Heart left ventricle (tissue), 16 donors: ENCODE results near the gene FCHSD2. TPM values are rescaled to one million over a fixed set of nuclear protein-coding genes. Genes with fewer than 3 reads are reported as not detected.

Experiments
- ATAC-seq, 4 donors: fragments of 200-7000 bp; cut with Tn5 transposase; one replicate each; pipeline ENCODE4 v1.9.1; 2020 to 2022; ENCODE audit warnings: moderate library complexity in 4 of 4, mild to moderate bottlenecking in 3 of 4, moderate number of reproducible peaks in 1 of 4
- DNase-seq, 5 donors: peaks; one replicate each; pipeline ENCODE4 v3.0.0-alpha.2; 2020
- H3K27ac ChIP-seq, 12 donors: fragments of 200-600 bp; sonication (generic) in 4 of 12; one replicate each; pipeline versions ENCODE4 v1.5.0 to v1.8.0; 2016 to 2022; ENCODE audit warnings: mild to moderate bottlenecking in 2 of 12
- H3K27me3 ChIP-seq, 9 donors: fragments of 200-600 bp; sonication (generic) in 2 of 9; one replicate each; pipeline versions ENCODE4 v1.5.1 to v1.8.0; 2016 to 2022; ENCODE audit warnings: mild to moderate bottlenecking in 3 of 9
- H3K36me3 ChIP-seq, 9 donors: fragments of 200-600 bp; sonication (generic) in 2 of 9; one replicate each; pipeline versions ENCODE4 v1.5.0 to v1.8.0; 2018 to 2022; ENCODE audit warnings: mild to moderate bottlenecking in 2 of 9
- H3K4me1 ChIP-seq, 12 donors: fragments of 200-600 bp; sonication (generic) in 4 of 12; one replicate each; pipeline versions ENCODE4 v1.5.0 to v1.8.0; 2016 to 2022; ENCODE audit warnings: mild to moderate bottlenecking in 3 of 12
- H3K4me3 ChIP-seq, 12 donors: fragments of 200-600 bp; sonication (generic) in 4 of 12; one replicate each; pipeline versions ENCODE4 v1.5.0 to v1.8.0; 2017 to 2022; ENCODE audit warnings: mild to moderate bottlenecking in 9 of 12, moderate library complexity in 4 of 12
- H3K9me3 ChIP-seq, 12 donors: fragments of 200-600 bp; sonication (generic) in 4 of 12; one replicate each; pipeline versions ENCODE4 v1.5.0 to v1.8.0; 2016 to 2022; ENCODE audit warnings: mild to moderate bottlenecking in 1 of 12
- POLR2A ChIP-seq, 2 donors: fragments of 450-650 bp; IDR thresholded peaks; one replicate each; pipeline ENCODE4 v1.6.1; 2017; ENCODE audit warnings: antibody characterized with exemption in 2 of 2, mild to moderate bottlenecking in 2 of 2, moderate library complexity in 2 of 2
- WGBS, 4 donors: extraction: QIAGEN DNeasy Blood & Tissue Kit in 2 of 4; methylation state at CpG; one replicate each; pipeline versions ENCODE4 v1.1.5 to v1.1.7; 2013 to 2018; 5-methylcytosine and 5-hydroxymethylcytosine counted together
- intact Hi-C, 10 donors: fragments of 100-400 bp; cut with DNase I; formaldehyde crosslinking; loops; one replicate each; pipeline versions ENCODE4 v1.11.1 to v1.14.2; 2022
- polyA plus RNA-seq, 2 donors: library from polyadenylated mRNA; stranded (reverse); fragments of 200-250 nt; gene quantifications; one replicate each; pipeline ENCODE4 v1.2.3, GENCODE V29; 2013
- total RNA-seq, 9 donors: library from RNA; depleted of rRNA in 2 of 9; stranded (reverse); fragments of >200 nt in 2 of 9; fragmentation: NEBNext Ultra II Directional in 3 of 9; extraction: Animal tissue kit (Norgen Biotek cat#: 25700) in 3 of 9; gene quantifications; one replicate each; pipeline versions ENCODE4 v1.1.0 to v1.2.4, GENCODE V29; 2016 to 2023
- TF ChIP-seq, protein P1 (sequence below), 12 donors: fragments of 200-600 bp; sonication (generic) in 4 of 12; IDR thresholded peaks; one replicate each; pipeline versions ENCODE4 v1.5.0 to v1.8.0; 2018 to 2022; ENCODE audit warnings: antibody characterized with exemption in 12 of 12, mild to moderate bottlenecking in 5 of 12
- donor health status: ischemic (EF 13 %, LVEDD 7.1; RV severe dilation, severe dysfunction).
- donor health status: healthy with polysubstance abuse.
- donor health status: DM: no; HTN: yes; CAD: no.
- donor health status: DM: no; HTN: no; CAD: no.
- donor health status: ischemic (EF 25% LVEDD 6.9; RV normal size, moderate dysfunction).
- donor health status: ischemic (EF 25% LVEDD 5.7; RV mildly dilated, moderate dysfunction).
- donor health status: healthy.
- donor health status: DM: yes; HTN: yes; CAD: no.
- donor health status: ischemic (EF 35%, LVEDD 5.7; RV mildly dilated, moderate dysfunction).
- donor health status: nonischemic (EF 11% LVEDD 7.7; RV severe dilation, severe dysfunction).
- donor health status: DM: yes; HTN: yes; CAD: no.
- donor health status: PGD.
- donor health status: ischemic (EF 29% LVEDD 5.4; RV normal size, mild dysfunction).
- donor health status: nonischemic (EF 23%, LVEDD 6.1; RV moderate dilation, normal function).

The FCHSD2 gene
- total and polyA plus RNA-seq, 11 donors = 9.9 to 61.1 (median 39.0) TPM

GRCh38 chr11:73114110-73114834, 27.8 kb downstream of the FCHSD2 start:
- intact Hi-C loops = no loop called here
- Histone ChIP-seq H3K9me3 (peaks cover 0 to 10% (median 0%) of the 10 kb centered on the region in 12 donors), H3K4me1 (peaks cover 0 to 30% (median 0%) of the 10 kb centered on the region in 12 donors), H3K36me3 (peaks cover 0 to 31% (median 5%) of the 10 kb centered on the region in 9 donors), H3K27ac (no peak overlapping the region), H3K4me3 (no peak overlapping the region), H3K27me3 (no peaks in the 10 kb centered on the region)
- DNase-seq = no peak
- no peak for ATAC-seq
- WGBS, 4 donors = 95 to 98% (median 97%) methylated on average over 4 of the region's 4 CpGs
- TF ChIP-seq POLR2A (IDR thresholded peaks at IDR 0.05) = no peak
- TF ChIP-seq, protein P1, sequence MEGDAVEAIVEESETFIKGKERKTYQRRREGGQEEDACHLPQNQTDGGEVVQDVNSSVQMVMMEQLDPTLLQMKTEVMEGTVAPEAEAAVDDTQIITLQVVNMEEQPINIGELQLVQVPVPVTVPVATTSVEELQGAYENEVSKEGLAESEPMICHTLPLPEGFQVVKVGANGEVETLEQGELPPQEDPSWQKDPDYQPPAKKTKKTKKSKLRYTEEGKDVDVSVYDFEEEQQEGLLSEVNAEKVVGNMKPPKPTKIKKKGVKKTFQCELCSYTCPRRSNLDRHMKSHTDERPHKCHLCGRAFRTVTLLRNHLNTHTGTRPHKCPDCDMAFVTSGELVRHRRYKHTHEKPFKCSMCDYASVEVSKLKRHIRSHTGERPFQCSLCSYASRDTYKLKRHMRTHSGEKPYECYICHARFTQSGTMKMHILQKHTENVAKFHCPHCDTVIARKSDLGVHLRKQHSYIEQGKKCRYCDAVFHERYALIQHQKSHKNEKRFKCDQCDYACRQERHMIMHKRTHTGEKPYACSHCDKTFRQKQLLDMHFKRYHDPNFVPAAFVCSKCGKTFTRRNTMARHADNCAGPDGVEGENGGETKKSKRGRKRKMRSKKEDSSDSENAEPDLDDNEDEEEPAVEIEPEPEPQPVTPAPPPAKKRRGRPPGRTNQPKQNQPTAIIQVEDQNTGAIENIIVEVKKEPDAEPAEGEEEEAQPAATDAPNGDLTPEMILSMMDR (IDR thresholded peaks at IDR 0.05) = no peak

DNA sequence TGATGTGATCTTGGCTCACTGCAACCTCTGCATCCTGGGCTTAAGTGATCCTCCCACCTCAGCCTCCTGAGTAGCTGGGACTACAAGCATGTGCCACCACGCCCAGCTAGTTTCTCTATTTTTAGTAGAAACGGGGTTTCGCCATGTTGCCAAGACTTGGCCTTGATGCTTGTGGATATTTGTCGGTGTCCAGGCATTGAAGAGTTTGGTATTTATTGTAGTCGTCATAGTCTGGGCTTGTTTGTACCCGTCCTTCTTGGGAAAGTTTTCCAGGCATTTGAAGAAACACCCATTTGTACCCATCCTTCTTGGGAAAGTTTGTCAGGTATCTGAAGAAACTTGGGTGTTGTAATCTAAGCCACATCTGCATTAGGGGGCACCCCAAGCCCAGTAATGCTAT, 28.7 kb downstream of the FCHSD2 start:
- peaks cover 0 to 23% (median 0%) of the 10 kb centered on the region in 12 donors for H3K4me1 ChIP-seq

DNA sequence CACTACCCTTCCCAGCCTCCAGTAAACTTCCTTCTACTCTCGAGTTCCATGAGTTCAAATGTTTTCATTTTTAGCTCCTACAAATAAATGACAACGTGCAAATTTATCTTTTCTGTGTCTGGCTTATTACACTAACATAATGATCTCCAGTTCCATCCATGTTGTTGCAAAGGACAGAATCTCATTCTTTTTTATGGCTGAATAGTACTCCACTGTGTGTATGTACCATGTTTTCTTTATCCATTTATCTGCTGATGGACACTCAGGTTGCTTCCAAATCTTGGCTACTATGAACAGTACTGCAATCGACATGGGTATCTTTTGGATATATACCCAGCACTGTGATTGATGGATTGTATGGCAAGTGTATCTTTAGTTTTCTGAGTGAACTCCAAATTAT, 34.5 kb downstream of the FCHSD2 start:
- no peak overlapping the region for H3K27ac ChIP-seq
- intact Hi-C loops = no loop called here
- DNase-seq (no peak), ATAC-seq (no peak)
- 89 to 96% (median 94%) methylated on average over 3 of the region's 3 CpGs for WGBS, 4 donors
- H3K27me3 ChIP-seq = no peaks in the 10 kb centered on the region
- H3K4me3 ChIP-seq = no peak overlapping the region
- TF ChIP-seq, protein P1 (IDR thresholded peaks at IDR 0.05) = no peak
- TF ChIP-seq POLR2A (IDR thresholded peaks at IDR 0.05) = no peak
- peaks cover 0 to 5% (median 0%) of the 10 kb centered on the region in 12 donors for H3K4me1 ChIP-seq
- H3K9me3 ChIP-seq = peaks cover 0 to 35% (median 0%) of the 10 kb centered on the region in 12 donors
- H3K36me3 ChIP-seq = no peaks in the 10 kb centered on the region

More for the DNA sequence above, 28.7 kb downstream of the FCHSD2 start:
- H3K4me3 ChIP-seq = no peak overlapping the region
- intact Hi-C loops = no loop called here
- DNase-seq = no peak
- TF ChIP-seq POLR2A (IDR thresholded peaks at IDR 0.05) = no peak
- TF ChIP-seq, protein P1 (IDR thresholded peaks at IDR 0.05) = no peak
- peaks cover 0 to 16% (median 0%) of the 10 kb centered on the region in 12 donors for H3K9me3 ChIP-seq
- H3K27me3 ChIP-seq = no peaks in the 10 kb centered on the region
- 97 to 99% (median 98%) methylated on average over 6 of the region's 6 CpGs for WGBS, 4 donors
- no peak overlapping the region for H3K27ac ChIP-seq
- ATAC-seq = no peak
- H3K36me3 ChIP-seq = peaks cover 0 to 23% (median 4%) of the 10 kb centered on the region in 9 donors

DNA sequence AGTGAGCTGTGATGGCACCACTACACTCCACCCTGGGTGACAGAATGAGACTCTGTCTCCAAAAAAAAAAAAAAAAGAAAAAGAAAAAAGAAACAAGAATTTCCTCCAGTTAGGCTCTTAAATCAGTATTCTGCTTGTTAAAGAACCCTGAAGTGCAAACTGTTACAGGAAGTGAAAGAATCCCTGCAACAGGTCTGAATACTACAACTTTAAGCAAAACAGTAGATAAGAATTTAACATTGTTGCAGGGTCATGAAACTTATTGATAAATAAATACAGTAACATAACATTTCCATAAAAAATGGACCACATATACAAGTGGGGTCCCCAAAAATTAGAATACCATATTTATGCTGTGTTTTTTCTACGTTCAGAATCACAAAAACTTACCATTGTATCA, 35.8 kb downstream of the FCHSD2 start:
- no peak overlapping the region for H3K4me3 ChIP-seq
- H3K9me3 ChIP-seq = peaks cover 0 to 38% (median 0%) of the 10 kb centered on the region in 12 donors
- no peaks in the 10 kb centered on the region for H3K36me3 ChIP-seq
- DNase-seq (no peak), ATAC-seq (no peak)
- no peaks in the 10 kb centered on the region for H3K27me3 ChIP-seq
- TF ChIP-seq, protein P1 (IDR thresholded peaks at IDR 0.05) = no peak
- TF ChIP-seq POLR2A (IDR thresholded peaks at IDR 0.05) = no peak
- H3K4me1 ChIP-seq = peaks cover 0 to 5% (median 0%) of the 10 kb centered on the region in 12 donors
- intact Hi-C loops = no loop called here
- H3K27ac ChIP-seq = no peak overlapping the region
- WGBS, 4 donors = 85 to 95% (median 95%) methylated on average over 1 of the region's 1 CpG
